SK-N-SH (cell line): ENCODE results near the gene TAS2R42.

Experiments used
- ELF1 ChIP-seq: IDR thresholded peaks from 2 replicates; pipeline ENCODE4 v1.4.0; 2012
- FOXM1 ChIP-seq: IDR thresholded peaks from 2 replicates; pipeline ENCODE4 v1.4.0; 2012; ENCODE audit warnings: low read depth, mild to moderate bottlenecking
- GABPA ChIP-seq: IDR thresholded peaks from 2 replicates; pipeline ENCODE4 v1.4.0; 2012; ENCODE audit warnings: low read depth, mild to moderate bottlenecking
- GATA2 ChIP-seq: sonication (generic); formaldehyde crosslinking; IDR thresholded peaks from 2 replicates; pipeline ENCODE4 v1.5.0; 2020; ENCODE audit warnings: mild to moderate bottlenecking, missing genetic modification reagents
- MXI1 ChIP-seq: IDR thresholded peaks from 2 replicates; pipeline ENCODE4 v1.6.1; 2012; ENCODE audit warnings: mild to moderate bottlenecking, low read depth, low read length, improper control_type of control experiment
- NFIC ChIP-seq: IDR thresholded peaks from 2 replicates; pipeline ENCODE4 v1.4.0; 2012; ENCODE audit warnings: borderline replicate concordance
- RAD21 ChIP-seq: IDR thresholded peaks from 2 replicates; pipeline ENCODE4 v1.6.1; 2012; ENCODE audit warnings: mild to moderate bottlenecking, low read length
- RFX5 ChIP-seq: IDR thresholded peaks from 2 replicates; pipeline ENCODE4 v1.6.1; 2012; ENCODE audit warnings: mild to moderate bottlenecking, improper control_type of control experiment, low read length
- SMC3 ChIP-seq: IDR thresholded peaks from 2 replicates; pipeline ENCODE4 v1.6.1; 2012; ENCODE audit warnings: low read depth, low read length, improper control_type of control experiment
- TAF1 ChIP-seq: IDR thresholded peaks from 2 replicates; pipeline ENCODE4 v1.6.1; 2012; ENCODE audit warnings: low read depth, mild to moderate bottlenecking, low read length, moderate library complexity, borderline replicate concordance
- TF ChIP-seq, protein P1 (sequence below): IDR thresholded peaks from 2 replicates; pipeline ENCODE4 v1.4.0; 2012; ENCODE audit warnings: low read depth
- TF ChIP-seq, protein P2 (sequence below): IDR thresholded peaks from 2 replicates; pipeline ENCODE4; 2012
- TF ChIP-seq, protein P3 (sequence below): fragments of 200-600 bp; sonication (generic); IDR thresholded peaks from 2 replicates; pipeline ENCODE4 v1.6.1; 2017; ENCODE audit warnings: antibody characterized with exemption, mild to moderate bottlenecking, moderate library complexity

DNA sequence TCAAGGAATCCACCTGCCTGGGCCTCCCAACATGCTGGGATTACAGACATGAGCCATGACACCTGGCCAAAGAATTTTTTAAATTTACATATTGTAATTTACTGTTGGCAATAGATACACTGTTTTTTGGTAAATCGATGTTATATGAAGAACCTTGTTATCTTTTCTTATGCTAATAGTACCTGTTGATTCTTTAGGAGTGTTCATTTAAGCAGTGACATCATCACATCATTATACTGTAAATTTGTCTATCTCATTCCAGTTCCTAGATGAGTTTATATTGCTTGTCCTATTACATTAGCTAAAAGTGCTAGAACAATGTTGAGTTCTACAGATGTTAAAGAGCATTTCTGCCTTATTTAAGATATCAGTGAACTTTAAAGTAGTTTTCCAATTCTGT, 39.3 kb downstream of the TAS2R42 start:
- TF ChIP-seq FOXM1 (no peak), RFX5 (no peak), ELF1 (no peak), NFIC (no peak), GATA2 (CRISPR knock-in tag) (no peak), RAD21 (no peak), SMC3 (no peak), GABPA (no peak), MXI1 (no peak), TAF1 (no peak)
- TF ChIP-seq, protein P1, sequence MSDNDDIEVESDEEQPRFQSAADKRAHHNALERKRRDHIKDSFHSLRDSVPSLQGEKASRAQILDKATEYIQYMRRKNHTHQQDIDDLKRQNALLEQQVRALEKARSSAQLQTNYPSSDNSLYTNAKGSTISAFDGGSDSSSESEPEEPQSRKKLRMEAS = no peak
- TF ChIP-seq, protein P2, sequence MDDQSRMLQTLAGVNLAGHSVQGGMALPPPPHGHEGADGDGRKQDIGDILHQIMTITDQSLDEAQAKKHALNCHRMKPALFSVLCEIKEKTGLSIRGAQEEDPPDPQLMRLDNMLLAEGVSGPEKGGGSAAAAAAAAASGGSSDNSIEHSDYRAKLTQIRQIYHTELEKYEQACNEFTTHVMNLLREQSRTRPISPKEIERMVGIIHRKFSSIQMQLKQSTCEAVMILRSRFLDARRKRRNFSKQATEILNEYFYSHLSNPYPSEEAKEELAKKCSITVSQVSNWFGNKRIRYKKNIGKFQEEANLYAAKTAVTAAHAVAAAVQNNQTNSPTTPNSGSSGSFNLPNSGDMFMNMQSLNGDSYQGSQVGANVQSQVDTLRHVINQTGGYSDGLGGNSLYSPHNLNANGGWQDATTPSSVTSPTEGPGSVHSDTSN = no peak
- TF ChIP-seq, protein P3, sequence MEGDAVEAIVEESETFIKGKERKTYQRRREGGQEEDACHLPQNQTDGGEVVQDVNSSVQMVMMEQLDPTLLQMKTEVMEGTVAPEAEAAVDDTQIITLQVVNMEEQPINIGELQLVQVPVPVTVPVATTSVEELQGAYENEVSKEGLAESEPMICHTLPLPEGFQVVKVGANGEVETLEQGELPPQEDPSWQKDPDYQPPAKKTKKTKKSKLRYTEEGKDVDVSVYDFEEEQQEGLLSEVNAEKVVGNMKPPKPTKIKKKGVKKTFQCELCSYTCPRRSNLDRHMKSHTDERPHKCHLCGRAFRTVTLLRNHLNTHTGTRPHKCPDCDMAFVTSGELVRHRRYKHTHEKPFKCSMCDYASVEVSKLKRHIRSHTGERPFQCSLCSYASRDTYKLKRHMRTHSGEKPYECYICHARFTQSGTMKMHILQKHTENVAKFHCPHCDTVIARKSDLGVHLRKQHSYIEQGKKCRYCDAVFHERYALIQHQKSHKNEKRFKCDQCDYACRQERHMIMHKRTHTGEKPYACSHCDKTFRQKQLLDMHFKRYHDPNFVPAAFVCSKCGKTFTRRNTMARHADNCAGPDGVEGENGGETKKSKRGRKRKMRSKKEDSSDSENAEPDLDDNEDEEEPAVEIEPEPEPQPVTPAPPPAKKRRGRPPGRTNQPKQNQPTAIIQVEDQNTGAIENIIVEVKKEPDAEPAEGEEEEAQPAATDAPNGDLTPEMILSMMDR = no peak
